ENCODE data around the gene UGT1A3. TPM values are rescaled to one million over a fixed set of nuclear protein-coding genes. Genes with fewer than 3 reads are reported as not detected.

UGT1A3 gene
- total RNA-seq: not detected in 2 replicates

GRCh38 chr2:233728723-233729301 lies at the start of gene UGT1A3:
UGT1A3 (plus strand) TSS chr2:233729042; CDS start chr2:233729127, 85 bp downstream.
- no peak for DNase-seq (ENCODE audit: low read depth)
- no peaks in the 10 kb centered on the region for H3K27me3 ChIP-seq (ENCODE audit: control insufficient read depth, insufficient read depth, low read length)
- H3K36me3 ChIP-seq (ENCODE audit: control insufficient read depth, insufficient read depth, low read length): no peaks in the 10 kb centered on the region
- TF ChIP-seq, protein P1, sequence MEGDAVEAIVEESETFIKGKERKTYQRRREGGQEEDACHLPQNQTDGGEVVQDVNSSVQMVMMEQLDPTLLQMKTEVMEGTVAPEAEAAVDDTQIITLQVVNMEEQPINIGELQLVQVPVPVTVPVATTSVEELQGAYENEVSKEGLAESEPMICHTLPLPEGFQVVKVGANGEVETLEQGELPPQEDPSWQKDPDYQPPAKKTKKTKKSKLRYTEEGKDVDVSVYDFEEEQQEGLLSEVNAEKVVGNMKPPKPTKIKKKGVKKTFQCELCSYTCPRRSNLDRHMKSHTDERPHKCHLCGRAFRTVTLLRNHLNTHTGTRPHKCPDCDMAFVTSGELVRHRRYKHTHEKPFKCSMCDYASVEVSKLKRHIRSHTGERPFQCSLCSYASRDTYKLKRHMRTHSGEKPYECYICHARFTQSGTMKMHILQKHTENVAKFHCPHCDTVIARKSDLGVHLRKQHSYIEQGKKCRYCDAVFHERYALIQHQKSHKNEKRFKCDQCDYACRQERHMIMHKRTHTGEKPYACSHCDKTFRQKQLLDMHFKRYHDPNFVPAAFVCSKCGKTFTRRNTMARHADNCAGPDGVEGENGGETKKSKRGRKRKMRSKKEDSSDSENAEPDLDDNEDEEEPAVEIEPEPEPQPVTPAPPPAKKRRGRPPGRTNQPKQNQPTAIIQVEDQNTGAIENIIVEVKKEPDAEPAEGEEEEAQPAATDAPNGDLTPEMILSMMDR (IDR thresholded peaks at IDR 0.05; ENCODE audit: insufficient read depth, low read length, poor library complexity, severe bottlenecking): no peak
- H3K4me3 ChIP-seq (ENCODE audit: low read depth, low read length): no peak within 1 kb of the TSS

- Histone ChIP-seq H3K27me3 (ENCODE audit: control insufficient read depth, insufficient read depth, low read length) (no peaks in the 10 kb centered on the region), H3K36me3 (ENCODE audit: control insufficient read depth, insufficient read depth, low read length) (no peaks in the 10 kb centered on the region), H3K4me3 (ENCODE audit: low read depth, low read length) (no peak overlapping the region)
- TF ChIP-seq, protein P1 (IDR thresholded peaks at IDR 0.05; ENCODE audit: insufficient read depth, low read length, poor library complexity, severe bottlenecking): no peak
- DNase-seq (ENCODE audit: low read depth): no peak
These were observed 49.6 kb upstream of the UGT1A3 start for GRCh38 chr2:233679196-233679595.

- TF ChIP-seq, protein P1 (IDR thresholded peaks at IDR 0.05; ENCODE audit: insufficient read depth, low read length, poor library complexity, severe bottlenecking): no peak
- Histone ChIP-seq H3K4me3 (ENCODE audit: low read depth, low read length) (no peak overlapping the region), H3K36me3 (ENCODE audit: control insufficient read depth, insufficient read depth, low read length) (no peaks in the 10 kb centered on the region), H3K27me3 (ENCODE audit: control insufficient read depth, insufficient read depth, low read length) (no peaks in the 10 kb centered on the region)
- no peak for DNase-seq (ENCODE audit: low read depth)
These were observed 48.3 kb upstream of the UGT1A3 start for GRCh38 chr2:233680361-233681045.

GRCh38 chr2:233681521-233682099 lies 47.2 kb upstream of the UGT1A3 start, which contains the start of gene UGT1A7:
UGT1A7 (plus strand) TSS chr2:233681901; CDS start chr2:233681938, 37 bp downstream.
- DNase-seq (ENCODE audit: low read depth): no peak
- no peak within 1 kb of the TSS for H3K4me3 ChIP-seq (ENCODE audit: low read depth, low read length)
- H3K27me3 ChIP-seq (ENCODE audit: control insufficient read depth, insufficient read depth, low read length): no peaks in the 10 kb centered on the region
- no peaks in the 10 kb centered on the region for H3K36me3 ChIP-seq (ENCODE audit: control insufficient read depth, insufficient read depth, low read length)
- TF ChIP-seq, protein P1 (IDR thresholded peaks at IDR 0.05; ENCODE audit: insufficient read depth, low read length, poor library complexity, severe bottlenecking): no peak

GRCh38 chr2:233684640-233685039 lies 44.2 kb upstream of the UGT1A3 start:
- no peaks in the 10 kb centered on the region for H3K27me3 ChIP-seq (ENCODE audit: control insufficient read depth, insufficient read depth, low read length)
- no peak overlapping the region for H3K4me3 ChIP-seq (ENCODE audit: low read depth, low read length)
- no peaks in the 10 kb centered on the region for H3K36me3 ChIP-seq (ENCODE audit: control insufficient read depth, insufficient read depth, low read length)
- TF ChIP-seq, protein P1 (IDR thresholded peaks at IDR 0.05; ENCODE audit: insufficient read depth, low read length, poor library complexity, severe bottlenecking): no peak
- DNase-seq (ENCODE audit: low read depth): no peak

All from kidney epithelial cell (primary cell).